ENCODE data around the gene PRKAB1.

PRKAB1 gene

DNA sequence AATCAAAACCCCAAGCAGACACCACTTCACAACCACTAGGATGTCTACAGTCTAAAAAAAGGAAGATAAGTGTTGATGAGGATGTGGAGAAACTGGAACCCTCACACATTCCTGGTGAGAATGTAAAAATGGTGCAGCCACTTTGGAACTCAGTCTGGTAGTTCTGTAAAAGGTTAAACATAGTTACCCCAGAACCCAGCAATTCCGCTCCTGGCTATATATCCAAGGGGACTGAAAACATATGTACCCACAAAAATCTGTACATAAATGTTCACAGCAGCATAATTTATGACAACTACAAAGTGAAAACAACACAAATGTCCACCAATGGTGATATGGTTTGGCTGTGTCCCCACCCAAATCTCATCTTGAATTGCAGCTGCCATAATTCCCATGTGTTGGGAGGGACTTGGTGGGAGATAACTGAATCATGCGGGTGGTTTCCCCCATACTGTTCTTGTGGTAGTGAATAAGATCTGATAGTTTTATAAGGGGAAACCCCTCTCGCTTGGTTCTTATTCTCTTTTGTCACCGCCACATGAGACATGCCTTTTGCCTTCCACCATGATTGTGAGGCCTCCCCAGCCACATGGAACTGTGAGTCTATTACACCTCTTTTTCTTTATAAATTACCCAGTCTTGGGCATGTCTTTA, 46.8 kb downstream of the PRKAB1 start:
- no peak for DNase-seq

GRCh38 chr12:119715268-119715620, 47.3 kb downstream of the PRKAB1 start:
- DNase-seq = no peak

DNA sequence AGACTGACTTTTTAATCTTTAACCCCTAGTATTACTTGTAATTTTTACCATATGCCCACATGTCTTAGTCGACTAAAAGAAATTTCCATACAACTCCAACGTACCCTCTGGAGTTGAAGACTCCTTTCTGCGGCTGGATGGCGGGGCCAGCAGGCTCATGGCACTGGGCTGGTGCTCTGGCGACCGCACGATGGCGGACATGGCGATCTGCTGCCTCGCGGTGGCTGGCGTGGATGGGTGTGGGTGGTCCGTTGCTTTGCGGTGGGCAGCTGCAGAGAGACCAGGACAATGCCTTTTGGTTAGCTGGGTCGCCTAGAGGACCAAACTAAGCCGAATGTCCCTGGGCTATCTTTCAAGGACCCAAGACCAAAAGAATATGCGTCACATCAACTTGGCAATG, 50.2 kb downstream of the PRKAB1 start:
- DNase-seq = no peak

GRCh38 chr12:119720349-119720748, 52.4 kb downstream of the PRKAB1 start:
- no peak for DNase-seq

DNA sequence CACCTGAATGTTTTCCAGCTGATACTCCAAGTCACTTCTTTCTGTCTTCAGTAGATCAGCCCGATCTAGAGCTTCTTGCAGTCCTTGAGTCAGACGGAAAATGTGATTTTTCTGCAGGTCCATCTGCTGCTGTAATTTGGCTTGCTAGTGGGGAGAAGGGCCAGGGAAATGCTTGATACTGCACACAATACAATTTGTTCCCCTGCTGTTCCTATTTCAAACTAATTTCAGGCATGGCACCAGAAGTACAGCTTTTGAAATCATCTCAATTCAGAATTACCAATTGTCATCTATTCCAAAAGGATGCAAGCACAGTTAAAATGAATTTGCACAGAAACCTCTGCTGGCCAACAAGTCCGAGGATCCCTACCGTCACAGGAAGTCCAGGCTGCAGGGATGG, 53.4 kb downstream of the PRKAB1 start:
- no peak for DNase-seq

DNA sequence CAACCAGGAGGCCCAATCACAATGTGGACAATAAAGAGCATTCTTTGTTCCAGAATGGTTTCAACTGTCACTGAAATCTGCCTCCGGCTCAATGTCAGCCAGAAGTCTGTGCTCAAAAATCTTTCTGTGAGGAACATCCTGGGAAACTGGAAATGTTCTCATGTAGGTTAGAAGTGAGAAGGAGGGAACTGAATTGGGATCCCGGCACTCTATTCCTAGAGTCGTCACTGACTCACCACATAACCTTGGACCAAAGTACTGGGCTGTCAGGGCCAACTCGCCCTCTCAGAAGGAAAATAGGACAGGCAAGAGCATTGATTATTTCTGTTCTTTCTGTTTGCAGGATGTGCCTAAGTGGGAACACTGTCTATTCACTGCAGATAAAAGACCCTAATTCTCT, 57.6 kb downstream of the PRKAB1 start:
- no peak for DNase-seq

- DNase-seq = no peak
Measured at GRCh38 chr12:119727600-119728443, 59.9 kb downstream of the PRKAB1 start.

GRCh38 chr12:119728444-119728745, 60.5 kb downstream of the PRKAB1 start:
- DNase-seq = no peak

GRCh38 chr12:119729871-119730270, 61.9 kb downstream of the PRKAB1 start:
- DNase-seq = no peak

DNA sequence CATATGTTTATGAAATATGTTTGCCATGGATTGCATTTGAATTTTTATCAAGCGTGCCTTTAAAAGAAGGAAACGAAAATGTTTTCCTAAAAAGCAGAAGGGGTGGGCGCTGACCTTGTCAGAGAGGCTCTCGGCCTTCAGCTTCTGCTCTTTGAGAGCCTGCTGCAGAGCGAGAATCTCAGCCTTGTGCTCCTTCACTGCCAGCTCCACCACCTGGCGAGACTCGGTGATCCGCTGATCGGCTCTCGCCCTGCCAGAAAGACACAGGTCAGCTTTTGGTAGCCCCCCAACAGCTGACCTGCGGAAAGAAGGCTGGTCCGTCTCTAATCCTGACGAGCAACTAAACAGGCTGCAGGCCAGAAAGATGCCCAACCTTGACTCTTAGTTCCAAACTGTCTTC, 62.4 kb downstream of the PRKAB1 start:
- DNase-seq = no peak

Data from NCI-H1048 (cell line).